DND-41 (cell line): ENCODE results near the gene KCNK15.

Experiments used
- CTCF ChIP-seq: IDR thresholded peaks from 2 replicates; pipeline ENCODE4 v1.5.1; 2012; ENCODE audit warnings: borderline replicate concordance, low read length, moderate library complexity, mild to moderate bottlenecking; ENCODE audit not compliant: poor library complexity, severe bottlenecking; ENCODE audit errors: extremely low read depth
- EZH2 ChIP-seq: IDR thresholded peaks from 3 replicates; pipeline ENCODE4 v1.6.1; 2012; ENCODE audit warnings: borderline replicate concordance, low read depth, mild to moderate bottlenecking, moderate library complexity, low read length, inconsistent platforms; ENCODE audit not compliant: severe bottlenecking

- no peak for TF ChIP-seq CTCF
- TF ChIP-seq EZH2: no peak
Observed at GRCh38 chr20:44719841-44720240, 25.8 kb upstream of the KCNK15 start.
